ENCODE data around the gene PRND. TPM values are rescaled to one million over a fixed set of nuclear protein-coding genes. Genes with fewer than 3 reads are reported as not detected.

Gene PRND
- total and polyA plus RNA-seq, 10 of the 15 experiments (the other 5 are each of a cell fraction or from before 2014, with no cell fraction given) = not detected

DNA sequence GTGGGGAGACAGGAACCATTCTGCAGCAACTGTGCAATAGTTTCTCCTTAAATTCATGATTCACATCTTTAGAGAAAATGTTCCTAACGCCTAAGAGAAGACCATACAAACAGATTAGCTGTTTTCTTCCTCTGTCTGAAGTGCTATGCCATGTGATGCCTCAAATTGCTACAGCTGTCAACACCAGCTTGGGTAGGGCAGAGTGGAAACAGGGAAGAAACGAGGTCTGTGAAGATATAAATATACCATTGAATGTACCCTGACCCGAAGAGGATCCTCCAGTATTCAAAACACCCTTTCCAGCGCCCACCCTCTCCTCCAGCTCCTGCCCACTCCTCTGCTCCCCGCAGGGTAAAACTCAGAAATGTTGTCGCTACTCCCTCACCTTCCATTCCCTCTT, 40.3 kb upstream of the PRND start (continued):
- TF ChIP-seq, protein P1, sequence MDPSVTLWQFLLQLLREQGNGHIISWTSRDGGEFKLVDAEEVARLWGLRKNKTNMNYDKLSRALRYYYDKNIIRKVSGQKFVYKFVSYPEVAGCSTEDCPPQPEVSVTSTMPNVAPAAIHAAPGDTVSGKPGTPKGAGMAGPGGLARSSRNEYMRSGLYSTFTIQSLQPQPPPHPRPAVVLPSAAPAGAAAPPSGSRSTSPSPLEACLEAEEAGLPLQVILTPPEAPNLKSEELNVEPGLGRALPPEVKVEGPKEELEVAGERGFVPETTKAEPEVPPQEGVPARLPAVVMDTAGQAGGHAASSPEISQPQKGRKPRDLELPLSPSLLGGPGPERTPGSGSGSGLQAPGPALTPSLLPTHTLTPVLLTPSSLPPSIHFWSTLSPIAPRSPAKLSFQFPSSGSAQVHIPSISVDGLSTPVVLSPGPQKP (IDR thresholded peaks at IDR 0.05; ENCODE audit: low read depth, low read length) = no peak

DNA sequence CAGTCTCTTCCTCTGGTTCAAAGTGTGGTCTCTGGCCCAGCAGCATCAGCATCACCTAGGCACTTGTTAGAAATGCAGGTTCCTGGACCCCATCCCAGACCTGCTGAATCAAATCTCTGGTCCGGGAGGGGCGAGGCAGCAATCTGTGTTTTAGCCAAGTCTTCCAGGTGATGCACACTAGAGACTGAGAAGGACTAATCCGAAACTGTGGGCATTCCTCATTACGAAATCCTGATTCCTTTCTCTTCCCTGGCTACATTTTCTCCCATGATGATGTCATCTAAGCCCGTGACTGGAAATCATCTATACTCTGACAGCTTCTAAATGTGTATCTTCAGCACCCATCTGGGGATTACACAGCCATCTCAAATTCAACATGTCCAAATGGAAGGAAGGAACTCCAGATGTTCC, 39.7 kb upstream of the PRND start:
- Histone ChIP-seq H3K4me3 (no peak overlapping the region), H3K27ac (ENCODE audit: control insufficient read depth, insufficient read depth) (no peak overlapping the region), H3K36me3 (ENCODE audit: control insufficient read depth in 2 of 2, insufficient read depth in 2 of 2, low read length in 1 of 2) (no peaks in the 10 kb centered on the region), H3K9me3 (replicated peaks; ENCODE audit: control insufficient read depth, insufficient read depth, low read length) (no peaks in the 10 kb centered on the region), H2AFZ (ENCODE audit: control insufficient read depth, low read depth, low read length) (no peak overlapping the region), H3K79me2 (ENCODE audit: control insufficient read depth, insufficient read depth, low read length) (no peaks in the 10 kb centered on the region), H3K27me3 (replicated peaks in 1 of 2; ENCODE audit: control insufficient read depth in 2 of 2, insufficient read depth in 2 of 2, low read length in 1 of 2) (peaks cover 0 to 2% of the 10 kb centered on the region in 2 experiments; a peak in 3 of 4 replicates), H4K20me1 (ENCODE audit: control insufficient read depth, insufficient read depth) (no peaks in the 10 kb centered on the region), H3K4me1 (ENCODE audit: control insufficient read depth, insufficient read depth, low read length) (no peaks in the 10 kb centered on the region), H3K4me2 (ENCODE audit: control insufficient read depth, insufficient read depth) (no peak overlapping the region), H3K9ac (ENCODE audit: control insufficient read depth, insufficient read depth, low read length) (no peak overlapping the region)
- ChIA-PET CTCF (interaction anchor here (1.0 kb wide), 1 partner anchor 16 kb away, joined by 3 read pairs; no protein-coding TSS in a partner anchor), POLR2A (interaction anchor here (0.5 kb wide), 1 partner anchor 12 kb away, joined by 3 read pairs; no protein-coding TSS in a partner anchor), SMC1A (ENCODE audit: uncharacterized antibody, unreplicated experiment) (no interaction called here), RAD21 (ENCODE audit: unreplicated experiment) (no interaction called here)
- intact Hi-C loops (cut with micrococcal nuclease; ENCODE audit: unreplicated experiment) (no loop called here), in situ Hi-C loops (cut with MboI) (no loop called here)
- TF ChIP-seq POLR2AphosphoS5 (IDR thresholded peaks at IDR 0.05; ENCODE audit: low read length) (no peak), STAT1 (conservative IDR thresholded peaks at IDR 0.05) (no peak), RAD21 (IDR thresholded peaks at IDR 0.05; ENCODE audit: insufficient read depth, low read depth, low read length) (no peak), RFX5 (IDR thresholded peaks at IDR 0.05; ENCODE audit: low read depth, low read length) (no peak), ESRRA (IDR thresholded peaks at IDR 0.05; ENCODE audit: low read length) (no peak), CBX5 (IDR thresholded peaks at IDR 0.05; ENCODE audit: low read depth) (no peak), HDAC2 (IDR thresholded peaks at IDR 0.05) (no peak), ZNF622 (IDR thresholded peaks at IDR 0.05) (no peak), SMC3 (IDR thresholded peaks at IDR 0.05; ENCODE audit: borderline replicate concordance, low read length) (no peak), NFXL1 (IDR thresholded peaks at IDR 0.05; ENCODE audit: borderline replicate concordance) (no peak)
- TF ChIP-seq, protein P2, sequence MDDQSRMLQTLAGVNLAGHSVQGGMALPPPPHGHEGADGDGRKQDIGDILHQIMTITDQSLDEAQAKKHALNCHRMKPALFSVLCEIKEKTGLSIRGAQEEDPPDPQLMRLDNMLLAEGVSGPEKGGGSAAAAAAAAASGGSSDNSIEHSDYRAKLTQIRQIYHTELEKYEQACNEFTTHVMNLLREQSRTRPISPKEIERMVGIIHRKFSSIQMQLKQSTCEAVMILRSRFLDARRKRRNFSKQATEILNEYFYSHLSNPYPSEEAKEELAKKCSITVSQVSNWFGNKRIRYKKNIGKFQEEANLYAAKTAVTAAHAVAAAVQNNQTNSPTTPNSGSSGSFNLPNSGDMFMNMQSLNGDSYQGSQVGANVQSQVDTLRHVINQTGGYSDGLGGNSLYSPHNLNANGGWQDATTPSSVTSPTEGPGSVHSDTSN (IDR thresholded peaks at IDR 0.05; ENCODE audit: insufficient replicate concordance, low read depth, low read length) = no peak
- TF ChIP-seq, protein P3, sequence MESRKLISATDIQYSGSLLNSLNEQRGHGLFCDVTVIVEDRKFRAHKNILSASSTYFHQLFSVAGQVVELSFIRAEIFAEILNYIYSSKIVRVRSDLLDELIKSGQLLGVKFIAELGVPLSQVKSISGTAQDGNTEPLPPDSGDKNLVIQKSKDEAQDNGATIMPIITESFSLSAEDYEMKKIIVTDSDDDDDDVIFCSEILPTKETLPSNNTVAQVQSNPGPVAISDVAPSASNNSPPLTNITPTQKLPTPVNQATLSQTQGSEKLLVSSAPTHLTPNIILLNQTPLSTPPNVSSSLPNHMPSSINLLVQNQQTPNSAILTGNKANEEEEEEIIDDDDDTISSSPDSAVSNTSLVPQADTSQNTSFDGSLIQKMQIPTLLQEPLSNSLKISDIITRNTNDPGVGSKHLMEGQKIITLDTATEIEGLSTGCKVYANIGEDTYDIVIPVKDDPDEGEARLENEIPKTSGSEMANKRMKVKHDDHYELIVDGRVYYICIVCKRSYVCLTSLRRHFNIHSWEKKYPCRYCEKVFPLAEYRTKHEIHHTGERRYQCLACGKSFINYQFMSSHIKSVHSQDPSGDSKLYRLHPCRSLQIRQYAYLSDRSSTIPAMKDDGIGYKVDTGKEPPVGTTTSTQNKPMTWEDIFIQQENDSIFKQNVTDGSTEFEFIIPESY (IDR thresholded peaks at IDR 0.05) = no peak
- TF ChIP-seq, protein P4, sequence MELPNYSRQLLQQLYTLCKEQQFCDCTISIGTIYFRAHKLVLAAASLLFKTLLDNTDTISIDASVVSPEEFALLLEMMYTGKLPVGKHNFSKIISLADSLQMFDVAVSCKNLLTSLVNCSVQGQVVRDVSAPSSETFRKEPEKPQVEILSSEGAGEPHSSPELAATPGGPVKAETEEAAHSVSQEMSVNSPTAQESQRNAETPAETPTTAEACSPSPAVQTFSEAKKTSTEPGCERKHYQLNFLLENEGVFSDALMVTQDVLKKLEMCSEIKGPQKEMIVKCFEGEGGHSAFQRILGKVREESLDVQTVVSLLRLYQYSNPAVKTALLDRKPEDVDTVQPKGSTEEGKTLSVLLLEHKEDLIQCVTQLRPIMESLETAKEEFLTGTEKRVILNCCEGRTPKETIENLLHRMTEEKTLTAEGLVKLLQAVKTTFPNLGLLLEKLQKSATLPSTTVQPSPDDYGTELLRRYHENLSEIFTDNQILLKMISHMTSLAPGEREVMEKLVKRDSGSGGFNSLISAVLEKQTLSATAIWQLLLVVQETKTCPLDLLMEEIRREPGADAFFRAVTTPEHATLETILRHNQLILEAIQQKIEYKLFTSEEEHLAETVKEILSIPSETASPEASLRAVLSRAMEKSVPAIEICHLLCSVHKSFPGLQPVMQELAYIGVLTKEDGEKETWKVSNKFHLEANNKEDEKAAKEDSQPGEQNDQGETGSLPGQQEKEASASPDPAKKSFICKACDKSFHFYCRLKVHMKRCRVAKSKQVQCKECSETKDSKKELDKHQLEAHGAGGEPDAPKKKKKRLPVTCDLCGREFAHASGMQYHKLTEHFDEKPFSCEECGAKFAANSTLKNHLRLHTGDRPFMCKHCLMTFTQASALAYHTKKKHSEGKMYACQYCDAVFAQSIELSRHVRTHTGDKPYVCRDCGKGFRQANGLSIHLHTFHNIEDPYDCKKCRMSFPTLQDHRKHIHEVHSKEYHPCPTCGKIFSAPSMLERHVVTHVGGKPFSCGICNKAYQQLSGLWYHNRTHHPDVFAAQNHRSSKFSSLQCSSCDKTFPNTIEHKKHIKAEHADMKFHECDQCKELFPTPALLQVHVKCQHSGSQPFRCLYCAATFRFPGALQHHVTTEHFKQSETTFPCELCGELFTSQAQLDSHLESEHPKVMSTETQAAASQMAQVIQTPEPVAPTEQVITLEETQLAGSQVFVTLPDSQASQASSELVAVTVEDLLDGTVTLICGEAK (IDR thresholded peaks at IDR 0.05; ENCODE audit: borderline replicate concordance) = no peak
- BruUV-seq (replicated peaks) = no TSS peak
- WGBS (ENCODE audit: insufficient coverage, insufficient replicate concordance, low lambda C conversion rate, missing lambda C conversion rate) = 50% methylated on average over 5 of the region's 5 CpGs
- DNase-seq (ENCODE audit: low read depth, low spot score) = no peak
- no peak for ATAC-seq
- no peak for FAIRE-seq
